ENCODE data around the gene LRRFIP1.
"Not testable (repeated sequence)": the region's sequence is repeated elsewhere in the genome, so short reads cannot be mapped to it uniquely, and the experiment has no call there.

LRRFIP1 gene

DNA sequence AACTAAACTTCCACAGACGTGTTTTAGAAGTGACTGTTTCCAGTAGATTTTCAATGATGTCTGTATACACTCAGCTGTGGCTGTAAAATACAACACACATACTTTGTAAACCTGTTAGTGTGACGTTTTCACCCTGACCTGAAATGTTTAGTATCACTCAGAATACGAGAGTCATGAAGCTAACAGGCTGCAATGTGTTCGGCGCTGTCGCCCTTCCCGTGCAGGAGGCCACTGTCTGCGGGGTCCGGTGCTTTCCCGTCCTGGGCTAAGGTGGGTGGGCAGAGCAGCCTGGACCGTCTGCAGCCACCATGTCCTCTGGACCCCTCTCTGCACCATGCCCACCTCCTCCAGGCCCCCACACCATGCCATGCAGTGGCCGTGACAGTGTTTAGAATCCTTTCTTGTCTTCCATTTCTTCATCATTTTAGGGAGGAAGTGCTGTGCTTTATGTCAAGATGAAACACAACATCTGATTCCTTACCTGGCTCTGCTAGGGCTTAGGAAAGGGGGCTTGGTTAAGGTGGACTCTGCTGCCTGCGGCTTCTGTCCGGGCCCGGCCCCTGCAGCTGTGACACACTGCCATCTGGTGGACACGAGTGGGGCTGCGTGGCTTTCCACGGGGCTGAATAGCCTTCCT is 117.3 kb downstream of the LRRFIP1 start:
- DNase-seq (ENCODE audit: low read depth), result no peak

DNA sequence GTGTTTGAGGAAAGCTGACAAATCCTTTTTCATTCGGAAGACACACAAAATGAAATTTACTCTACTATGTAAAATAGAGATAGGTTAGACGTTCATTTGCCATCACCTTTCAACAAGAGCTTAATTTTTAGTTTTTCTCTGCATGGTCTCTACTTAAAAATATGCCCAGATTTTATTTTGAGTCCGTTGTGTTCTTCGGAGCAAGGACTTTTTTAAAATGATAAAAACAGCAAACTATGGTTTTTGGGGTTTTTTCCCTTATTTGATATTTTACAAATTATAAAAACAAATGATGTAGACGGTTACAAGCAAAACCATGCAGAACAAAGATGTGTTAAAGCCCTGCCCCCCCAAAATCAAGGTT is 117.8 kb downstream of the LRRFIP1 start:
- no peak for DNase-seq (ENCODE audit: low read depth)

DNA sequence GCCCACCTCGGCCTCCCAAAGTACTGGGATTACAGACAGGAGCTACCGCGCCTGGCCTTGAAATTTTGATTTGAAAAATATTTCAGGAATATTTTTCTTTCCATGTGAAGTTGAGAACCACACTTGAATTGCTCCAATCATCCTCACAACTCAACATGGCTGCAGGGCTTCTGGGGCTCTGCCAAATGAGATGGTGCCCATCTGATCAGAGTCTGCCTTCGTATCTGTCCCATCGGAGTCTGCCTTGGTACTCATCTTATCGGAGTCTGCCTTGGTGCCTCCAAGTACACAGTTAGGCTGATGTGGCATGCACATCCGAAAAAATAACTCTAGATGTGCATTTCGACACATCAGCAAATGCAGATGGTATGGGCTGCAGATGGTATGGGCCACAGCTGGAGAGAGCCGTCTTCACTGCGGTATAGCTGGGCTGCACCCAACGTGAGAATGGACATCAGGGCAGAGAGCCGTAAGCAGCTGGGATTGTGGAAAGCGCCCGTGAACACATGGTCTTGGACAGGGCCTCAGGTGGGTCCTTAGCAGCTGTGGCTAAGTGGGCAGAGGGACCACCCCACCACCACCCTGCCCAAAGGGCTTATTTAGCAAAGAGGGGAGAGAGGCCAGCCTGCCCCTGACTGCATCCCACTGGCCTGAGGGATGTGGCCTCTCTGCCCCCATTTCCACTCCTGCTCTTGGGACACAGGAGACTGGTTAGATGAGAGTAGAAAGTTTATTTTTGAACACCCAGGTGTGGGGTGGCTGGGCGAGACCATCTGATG is 119.1 kb downstream of the LRRFIP1 start:
- DNase-seq (ENCODE audit: low read depth), result no peak

DNA sequence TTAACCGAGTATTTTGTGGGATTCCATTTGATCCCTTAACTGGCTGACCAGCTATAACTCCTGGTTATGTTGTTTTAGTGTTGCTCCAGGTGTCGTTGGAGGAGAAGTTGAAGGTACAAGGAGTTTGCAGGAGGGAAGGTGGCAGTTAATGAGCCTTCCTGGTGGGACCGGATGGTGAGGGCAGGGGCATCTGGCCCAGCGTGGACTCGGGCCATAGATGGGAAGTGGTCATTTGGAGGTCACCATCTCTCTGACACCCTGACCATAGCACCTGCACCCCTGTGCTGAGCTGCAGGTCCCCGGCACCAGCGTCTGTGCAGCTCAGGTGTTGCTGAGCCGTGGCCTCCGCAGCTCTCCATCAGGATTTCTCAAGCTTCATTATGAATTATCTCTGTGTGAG is 119.8 kb downstream of the LRRFIP1 start:
- no peak for DNase-seq (ENCODE audit: low read depth)

DNA sequence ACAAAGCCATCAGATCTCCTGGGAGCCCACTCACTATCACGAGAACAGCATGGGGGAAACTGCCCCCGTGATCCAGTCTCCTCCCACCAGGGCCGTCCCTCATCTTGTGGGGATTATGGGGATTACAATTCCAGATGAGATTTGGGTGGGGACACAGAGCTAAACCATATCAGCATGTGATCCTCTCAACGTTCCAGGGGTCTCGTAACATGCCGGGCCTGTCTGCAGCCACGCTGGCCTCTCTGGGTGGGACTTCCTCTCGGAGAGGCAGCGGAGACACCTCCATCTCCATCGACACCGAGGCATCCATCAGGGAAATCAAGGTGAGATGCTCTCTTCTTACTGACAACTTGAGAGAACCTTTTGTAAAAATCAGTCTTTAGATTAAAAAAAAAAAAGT is 121.6 kb downstream of the LRRFIP1 start:
- no peak for DNase-seq (ENCODE audit: low read depth)

DNA sequence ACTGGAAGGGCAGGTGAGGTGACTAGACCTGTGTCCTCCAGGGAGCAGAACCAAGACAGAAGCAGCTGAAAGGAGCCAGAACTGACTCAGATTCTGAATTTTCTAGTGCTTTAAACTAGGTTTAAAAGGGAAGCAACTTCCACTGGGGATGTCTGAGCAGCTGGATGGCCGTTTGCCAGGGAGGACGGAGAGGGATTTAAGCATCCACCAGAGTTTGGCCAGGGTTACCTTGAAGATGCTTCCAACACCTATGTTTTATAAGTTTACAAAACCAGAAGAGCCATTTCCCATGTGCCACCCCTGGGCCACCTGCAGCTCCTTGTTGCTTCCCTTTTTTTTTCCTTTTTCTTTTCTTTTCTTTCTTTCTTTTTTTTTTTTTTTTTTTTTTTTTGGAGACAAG is 122.6 kb downstream of the LRRFIP1 start:
- no peak for DNase-seq (ENCODE audit: low read depth)

DNA sequence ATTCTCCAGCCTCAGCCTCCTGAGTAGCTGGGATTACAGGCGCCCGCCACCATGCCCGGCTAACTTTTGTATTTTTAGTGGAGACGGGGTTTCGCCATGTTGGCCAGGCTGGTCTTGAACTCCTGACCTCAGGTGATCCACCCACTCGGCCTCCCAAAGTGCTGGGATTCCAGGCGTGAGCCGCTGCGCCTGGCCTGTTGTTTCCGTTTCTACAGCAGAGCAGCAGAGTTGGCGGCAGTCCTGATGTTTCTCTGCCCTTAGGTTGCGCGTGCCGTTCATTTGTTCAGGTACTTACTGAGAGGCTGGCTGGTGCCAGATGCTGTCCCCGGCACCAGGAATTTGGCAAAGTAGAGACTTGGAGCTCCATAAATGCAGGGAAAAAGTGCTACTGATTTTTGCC is 123.1 kb downstream of the LRRFIP1 start:
- DNase-seq (ENCODE audit: low read depth), result not testable (repeated sequence)

DNA sequence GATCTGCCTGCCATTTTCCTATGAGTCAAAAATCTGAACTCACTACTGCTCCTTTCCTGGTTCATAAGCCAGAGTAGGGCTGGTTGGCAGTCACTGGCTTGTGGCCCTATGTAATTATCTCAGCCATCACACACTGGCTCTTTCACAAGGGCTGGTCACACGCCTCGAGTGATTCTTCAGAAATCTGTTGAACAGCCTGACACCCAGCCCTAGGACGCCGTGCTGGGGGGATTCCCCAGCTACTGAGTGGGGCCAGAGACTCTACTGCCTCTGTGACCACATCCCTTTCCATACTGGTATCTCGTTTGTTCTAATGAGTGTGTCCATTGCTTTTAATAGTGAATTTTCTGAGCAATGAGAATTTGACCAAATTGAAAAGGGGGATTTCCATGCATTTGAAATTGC is 125.4 kb downstream of the LRRFIP1 start:
- no peak for DNase-seq (ENCODE audit: low read depth)

DNA sequence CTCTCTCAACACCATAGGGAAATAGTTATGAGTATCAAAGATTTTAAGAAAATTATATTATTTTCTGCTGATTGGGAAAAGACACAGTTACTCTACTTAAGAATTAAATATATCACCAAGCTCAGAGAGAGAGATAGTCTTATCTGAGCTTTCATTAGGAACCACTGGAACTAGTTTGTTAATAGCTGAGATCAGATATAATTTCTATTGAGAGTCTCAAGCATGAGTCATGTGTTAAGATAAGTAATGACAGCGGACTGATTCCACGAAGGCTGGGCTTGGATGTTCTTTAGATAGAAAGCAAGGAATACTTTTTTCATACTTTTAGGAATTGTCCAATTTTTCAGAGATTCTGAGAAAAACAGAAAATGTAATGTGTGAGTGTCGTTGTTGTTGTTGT is 126.8 kb downstream of the LRRFIP1 start:
- DNase-seq (ENCODE audit: low read depth), result no peak

DNA sequence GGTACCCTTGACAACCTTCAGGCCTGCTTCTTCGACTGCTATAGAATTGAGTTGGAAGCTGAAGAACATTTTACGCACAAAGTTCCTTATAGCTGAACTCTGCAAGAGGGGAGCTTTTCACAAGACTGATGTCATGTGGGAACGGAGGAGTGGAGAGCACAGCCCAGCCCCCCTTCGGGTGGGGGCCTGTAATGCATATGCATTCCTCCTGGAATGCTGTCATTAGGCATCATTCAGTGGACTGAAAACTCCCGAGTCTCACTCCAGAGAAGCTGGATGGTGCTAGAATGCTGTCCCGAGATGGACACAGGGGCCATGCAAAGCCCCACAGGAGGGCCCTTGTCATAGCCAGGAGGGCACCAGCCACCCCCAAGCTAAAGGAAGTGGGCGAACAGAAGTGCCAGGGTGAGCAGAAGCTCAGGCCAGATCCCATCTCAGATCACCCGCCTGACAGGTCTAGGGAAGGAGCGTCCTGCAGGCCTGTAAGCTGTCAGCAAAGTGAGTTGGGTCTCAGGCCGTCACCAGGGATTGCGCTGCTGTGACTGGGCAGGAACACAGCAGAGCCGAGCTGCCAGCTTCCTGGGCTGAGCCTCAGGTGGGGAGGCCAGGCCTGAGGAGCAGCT is 127.3 kb downstream of the LRRFIP1 start:
- DNase-seq (ENCODE audit: low read depth), result no peak

DNA sequence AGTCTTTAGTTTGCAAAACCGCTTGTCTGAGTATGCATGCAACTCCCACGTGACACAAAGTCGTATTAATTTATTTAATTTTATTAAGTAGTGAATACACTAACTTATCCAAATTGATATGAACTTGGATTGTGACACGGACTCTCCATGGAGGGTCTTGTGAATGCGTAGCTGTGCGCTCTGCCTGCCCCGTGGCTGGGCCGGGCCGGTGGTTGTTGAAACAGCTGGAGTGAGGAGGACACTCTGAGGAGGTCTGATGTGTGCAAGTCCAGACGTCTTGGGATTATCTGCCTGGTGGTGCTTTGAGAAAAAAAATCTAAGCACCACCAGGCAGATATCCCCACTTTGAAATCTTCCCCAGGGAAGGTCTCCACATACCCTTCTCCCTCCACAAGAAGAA is 130.2 kb downstream of the LRRFIP1 start:
- DNase-seq (ENCODE audit: low read depth), result no peak

DNA sequence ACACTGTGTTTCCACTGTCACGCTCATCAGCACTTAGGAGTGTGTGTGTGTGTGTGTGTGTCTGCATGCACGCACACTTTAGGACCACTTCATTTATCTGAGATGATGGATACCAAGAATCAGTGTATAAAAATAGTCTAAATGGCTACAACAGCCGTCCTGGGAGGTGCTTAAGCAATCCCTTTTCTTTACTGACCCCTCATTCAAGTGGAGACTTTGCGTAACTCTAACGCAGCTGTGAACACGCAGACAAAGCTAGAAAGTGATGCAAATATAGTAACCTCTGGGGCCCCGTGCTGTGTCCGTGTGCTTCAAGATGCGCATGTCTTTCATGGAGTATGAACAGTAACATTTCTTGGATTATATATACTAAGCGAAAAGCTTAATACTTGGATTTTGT is 130.8 kb downstream of the LRRFIP1 start:
- DNase-seq (ENCODE audit: low read depth), result no peak

DNA sequence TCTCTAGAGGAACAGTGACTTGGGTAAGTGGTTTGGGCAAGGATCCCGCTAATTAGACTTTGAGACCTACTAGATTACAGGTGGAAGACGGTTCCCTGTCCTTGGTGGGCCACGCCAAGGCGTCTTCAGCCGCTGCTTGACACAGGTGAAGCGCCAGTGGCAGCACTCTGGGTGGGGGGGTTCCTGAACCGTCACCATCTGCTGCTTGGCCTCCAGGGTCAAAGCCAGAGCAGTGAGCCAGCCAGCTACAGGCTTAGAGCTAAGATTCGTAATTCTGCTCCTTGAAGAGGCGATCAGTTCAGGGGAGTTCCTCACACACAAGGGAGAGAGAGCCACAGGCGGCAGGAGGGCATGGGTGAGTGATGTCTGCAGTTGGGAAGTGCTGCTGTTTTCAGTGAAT is 131.8 kb downstream of the LRRFIP1 start:
- DNase-seq (ENCODE audit: low read depth), result no peak

DNA sequence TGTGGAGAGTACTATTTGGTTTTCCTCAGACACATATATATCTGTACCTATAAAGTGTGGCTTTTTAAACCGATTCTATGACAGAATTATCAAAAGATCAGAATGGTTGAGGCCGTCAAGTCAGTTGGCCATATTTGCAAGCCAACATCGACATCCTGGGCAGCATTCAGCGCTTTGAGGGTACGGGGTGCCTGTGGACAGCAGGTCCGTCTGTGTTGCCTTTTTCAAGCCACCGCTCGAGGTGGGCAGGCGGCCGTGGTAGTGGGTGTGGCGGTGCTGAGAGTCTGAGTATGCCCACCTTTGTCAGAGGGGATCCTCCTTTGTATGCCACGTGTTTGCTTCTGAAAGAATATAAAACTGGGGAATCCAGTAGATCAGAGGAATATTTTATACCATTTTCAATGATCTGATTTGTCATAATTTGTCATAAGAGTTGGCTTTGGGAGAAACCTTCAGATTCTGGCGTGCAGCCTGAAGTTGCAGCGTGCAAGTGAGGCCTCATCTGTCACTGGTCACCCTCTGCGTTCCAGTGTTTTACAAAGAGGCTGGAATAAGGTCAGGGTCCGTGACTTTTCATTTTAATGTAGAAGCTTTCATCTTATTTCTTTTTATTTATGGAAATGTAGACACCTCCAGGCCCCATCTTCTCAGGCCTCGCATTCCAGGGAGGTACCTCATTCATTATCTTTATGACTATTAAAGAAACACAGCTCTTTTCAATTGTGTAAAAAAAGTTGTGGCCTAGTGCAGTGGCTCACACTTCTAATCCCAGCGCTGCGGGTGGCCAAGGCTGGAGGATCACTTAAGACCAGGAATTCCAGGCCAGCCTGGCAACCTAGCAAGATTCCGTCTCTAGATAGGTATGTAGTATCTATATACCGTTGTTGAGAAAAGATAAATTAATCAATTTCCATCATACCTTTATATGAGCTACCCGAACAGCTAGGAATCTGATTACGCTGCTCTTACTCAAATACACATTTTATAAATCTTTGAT is 133.4 kb downstream of the LRRFIP1 start:
- no peak for DNase-seq (ENCODE audit: low read depth)

DNA sequence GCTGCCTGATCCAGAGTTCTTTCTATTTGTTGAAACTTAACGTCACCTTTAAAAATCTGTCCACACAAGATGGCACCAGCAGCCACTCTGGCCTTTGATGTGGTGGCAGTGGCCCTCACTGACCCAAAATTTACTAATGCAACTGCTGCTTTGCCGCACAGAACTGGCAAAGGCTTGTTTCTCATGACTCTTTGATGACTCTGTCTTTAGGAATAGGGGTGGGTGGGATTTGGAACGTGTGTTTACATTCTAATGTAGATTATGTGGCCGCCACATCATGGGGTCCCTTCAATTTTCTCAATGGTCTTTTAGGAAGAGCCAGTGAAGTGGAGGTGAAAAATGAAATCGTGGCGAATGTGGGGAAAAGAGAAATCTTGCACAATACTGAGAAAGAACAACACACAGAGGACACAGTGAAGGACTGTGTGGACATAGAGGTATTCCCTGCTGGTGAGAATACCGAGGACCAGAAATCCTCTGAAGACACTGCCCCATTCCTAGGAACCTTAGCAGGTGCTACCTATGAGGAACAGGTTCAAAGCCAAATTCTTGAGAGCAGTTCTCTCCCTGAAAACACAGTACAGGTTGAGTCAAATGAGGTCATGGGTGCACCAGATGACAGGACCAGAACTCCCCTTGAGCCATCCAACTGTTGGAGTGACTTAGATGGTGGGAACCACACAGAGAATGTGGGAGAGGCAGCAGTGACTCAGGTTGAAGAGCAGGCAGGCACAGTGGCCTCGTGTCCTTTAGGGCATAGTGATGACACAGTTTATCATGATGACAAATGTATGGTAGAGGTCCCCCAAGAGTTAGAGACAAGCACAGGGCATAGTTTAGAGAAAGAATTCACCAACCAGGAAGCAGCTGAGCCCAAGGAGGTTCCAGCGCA is 135.2 kb downstream of the LRRFIP1 start:
- DNase-seq (ENCODE audit: low read depth), result peak; percentile 47

DNA sequence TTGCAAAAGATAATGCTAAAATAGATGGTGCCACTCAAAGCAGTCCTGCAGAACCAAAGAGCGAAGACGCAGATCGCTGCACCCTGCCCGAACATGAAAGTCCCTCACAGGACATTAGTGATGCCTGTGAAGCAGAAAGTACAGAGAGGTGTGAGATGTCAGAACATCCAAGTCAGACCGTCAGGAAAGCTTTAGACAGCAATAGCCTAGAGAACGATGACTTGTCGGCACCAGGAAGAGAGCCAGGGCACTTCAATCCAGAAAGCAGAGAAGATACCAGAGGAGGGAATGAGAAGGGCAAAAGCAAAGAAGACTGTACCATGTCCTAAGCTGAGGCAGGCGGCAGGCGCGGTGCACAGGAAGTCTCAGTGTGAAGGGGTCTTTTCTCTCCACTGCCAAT is 136.4 kb downstream of the LRRFIP1 start:
- DNase-seq (ENCODE audit: low read depth), result no peak

DNA sequence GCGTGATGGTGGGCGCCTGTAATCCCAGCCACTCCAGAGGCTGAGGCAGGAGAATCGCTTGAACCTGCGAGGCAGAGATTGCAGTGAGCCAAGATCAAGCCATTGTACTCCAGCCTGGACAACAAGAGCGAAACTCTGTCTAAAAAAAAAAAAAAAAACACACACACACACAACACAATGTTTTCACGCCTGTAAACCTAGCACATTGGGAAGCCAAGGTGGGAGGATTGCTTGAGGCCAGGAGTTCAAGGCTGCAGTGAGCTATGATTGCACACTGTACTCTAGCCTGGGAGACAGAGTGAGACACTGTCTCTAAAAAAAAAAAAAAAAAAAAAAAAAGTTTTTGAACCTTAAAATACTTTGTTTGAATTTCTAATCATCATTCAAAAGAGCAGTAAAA is 137.7 kb downstream of the LRRFIP1 start:
- DNase-seq (ENCODE audit: low read depth), result not testable (repeated sequence)

DNA sequence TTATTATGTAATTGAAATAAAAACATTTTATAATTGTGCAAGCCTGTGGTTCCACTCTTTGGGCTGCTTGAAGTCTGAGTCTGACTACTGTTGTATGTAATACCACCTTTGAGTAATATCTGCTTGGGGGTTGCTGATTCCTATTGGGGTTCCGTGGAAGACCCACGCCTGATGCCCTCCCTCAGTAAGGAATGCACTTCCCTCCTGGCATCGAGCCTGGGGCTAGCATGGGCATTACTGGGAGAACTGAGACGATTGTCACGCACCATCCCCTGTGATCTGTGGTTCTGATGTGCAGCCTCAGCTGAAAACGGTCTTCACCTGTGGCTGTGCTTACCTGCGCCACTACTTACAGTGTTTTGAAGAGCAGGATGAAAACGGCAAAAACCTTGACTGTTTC is 138.5 kb downstream of the LRRFIP1 start:
- DNase-seq (ENCODE audit: low read depth), result no peak

DNA sequence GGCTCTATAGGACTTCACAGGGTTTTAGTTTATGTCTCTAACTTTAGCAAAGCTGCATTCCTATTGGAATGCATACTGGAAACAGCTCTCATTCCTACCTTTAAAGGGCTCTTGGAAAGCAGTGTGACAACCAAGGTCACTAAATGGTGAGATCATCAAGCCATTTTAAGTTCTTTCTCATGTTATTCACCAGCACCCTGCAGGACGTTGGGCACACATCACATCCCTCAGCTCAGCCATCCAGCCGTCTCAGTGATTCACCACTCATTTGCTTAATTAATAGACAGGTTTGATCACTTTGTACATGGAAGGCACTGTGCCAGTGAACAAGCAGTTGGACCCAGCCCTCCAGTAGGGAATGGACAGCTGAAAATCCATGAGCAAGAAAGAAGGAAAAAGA is 139.0 kb downstream of the LRRFIP1 start:
- DNase-seq (ENCODE audit: low read depth), result no peak

DNA sequence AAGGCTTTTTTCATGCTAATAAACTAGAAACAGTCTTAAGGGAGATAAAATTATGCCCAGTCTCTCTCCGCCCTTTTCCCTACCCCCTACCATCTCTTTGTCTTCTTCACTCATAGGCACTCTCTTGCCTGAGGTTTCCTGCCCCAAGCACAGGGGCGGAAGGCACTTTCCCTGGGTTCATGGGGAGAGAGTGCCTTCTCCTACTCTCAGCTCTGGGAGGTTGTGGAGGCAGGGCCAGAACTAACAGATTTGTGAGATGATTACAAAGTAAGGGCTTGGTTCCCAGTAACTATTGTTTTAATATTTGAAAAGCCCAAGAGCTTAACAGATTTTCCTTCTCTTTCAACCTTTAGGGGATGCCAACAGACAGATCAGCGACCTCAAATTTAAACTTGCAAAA is 145.1 kb downstream of the LRRFIP1 start:
- no peak for DNase-seq (ENCODE audit: low read depth)

DNA sequence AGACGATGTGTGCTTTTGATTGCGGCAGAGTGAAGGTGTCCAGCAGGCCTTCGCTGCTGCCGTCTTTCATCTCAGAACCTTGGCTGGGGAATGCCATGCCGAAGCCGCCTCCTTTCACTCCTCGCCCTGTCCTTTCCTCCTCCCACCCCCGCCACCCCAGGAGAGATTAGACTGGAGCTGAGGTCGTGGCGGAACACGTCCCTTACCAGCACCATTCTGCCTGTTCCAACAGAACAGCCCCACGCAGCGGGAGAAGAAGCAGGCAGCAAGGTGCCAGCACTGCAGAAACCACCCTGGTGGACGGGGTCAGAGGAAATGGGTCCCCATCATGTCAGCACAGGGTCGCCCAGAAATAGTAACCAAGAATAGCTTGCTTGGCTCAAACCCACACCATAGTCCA is 146.4 kb downstream of the LRRFIP1 start:
- DNase-seq (ENCODE audit: low read depth), result no peak
